ENCODE results near the gene EEF1A2. TPM values are rescaled to one million over a fixed set of nuclear protein-coding genes. Genes with fewer than 3 reads are reported as not detected.
A peak's percentile ranks its signal among the peaks of the same experiment; 100 is the strongest.
"Not testable (repeated sequence)": the region's sequence is repeated elsewhere in the genome, so short reads cannot be mapped to it uniquely, and the experiment has no call there.

The EEF1A2 gene
- total RNA-seq, 1 experiment from 2014 or later, result 359 TPM

- H3K36me3 Mint-ChIP-seq (ENCODE audit: insufficient read depth, unreplicated experiment), result peaks cover 22% of the 10 kb centered on the region
- intact Hi-C loops (cut with micrococcal nuclease; ENCODE audit: unreplicated experiment), result no loop called here
- no peak overlapping the region for H3K4me3 Mint-ChIP-seq (ENCODE audit: low read depth, unreplicated experiment)
- peaks cover 88% of the 10 kb centered on the region for H3K27me3 Mint-ChIP-seq (ENCODE audit: unreplicated experiment)
- H3K27ac Mint-ChIP-seq (ENCODE audit: unreplicated experiment), result no peak overlapping the region
- no peaks in the 10 kb centered on the region for H3K9me3 Mint-ChIP-seq (ENCODE audit: low read depth, unreplicated experiment)
- no TSS peak for BruUV-seq (replicated peaks)
- H3K4me1 Mint-ChIP-seq (ENCODE audit: low read depth, unreplicated experiment), result peaks cover 46% of the 10 kb centered on the region
- CTCF ChIA-PET, result no interaction called here
- DNase-seq, result no peak
- no peak for TF ChIP-seq CTCF (IDR thresholded peaks at IDR 0.05; ENCODE audit: unreplicated experiment)
Observed at GRCh38 chr20:63481503-63481902, 17.4 kb downstream of the EEF1A2 start.

GRCh38 chr20:63479695-63480419, 19.0 kb downstream of the EEF1A2 start:
- H3K36me3 Mint-ChIP-seq (ENCODE audit: insufficient read depth, unreplicated experiment); BruUV-seq (replicated peaks); H3K27ac Mint-ChIP-seq (ENCODE audit: unreplicated experiment); H3K9me3 Mint-ChIP-seq (ENCODE audit: low read depth, unreplicated experiment); intact Hi-C loops (cut with micrococcal nuclease; ENCODE audit: unreplicated experiment): not testable (repeated sequence)
- Mint-ChIP-seq H3K27me3 (ENCODE audit: unreplicated experiment) (peaks cover 100% of the 10 kb centered on the region), H3K4me3 (ENCODE audit: low read depth, unreplicated experiment) (peak overlapping the region; percentile 50), H3K4me1 (ENCODE audit: low read depth, unreplicated experiment) (peaks cover 46% of the 10 kb centered on the region)
- peak; percentile 49 for DNase-seq
- CTCF ChIA-PET, result interaction anchor here (1.2 kb wide), 1 partner anchor 16 kb away, joined by 3 read pairs; no protein-coding TSS in a partner anchor

GRCh38 chr20:63478346-63479302, 20.3 kb downstream of the EEF1A2 start:
- no peak for TF ChIP-seq CTCF (IDR thresholded peaks at IDR 0.05; ENCODE audit: unreplicated experiment)
- Mint-ChIP-seq H3K9me3 (ENCODE audit: low read depth, unreplicated experiment) (no peaks in the 10 kb centered on the region), H3K27me3 (ENCODE audit: unreplicated experiment) (peaks cover 100% of the 10 kb centered on the region), H3K27ac (ENCODE audit: unreplicated experiment) (no peak overlapping the region), H3K4me3 (ENCODE audit: low read depth, unreplicated experiment) (no peak overlapping the region), H3K4me1 (ENCODE audit: low read depth, unreplicated experiment) (peaks cover 43% of the 10 kb centered on the region), H3K36me3 (ENCODE audit: insufficient read depth, unreplicated experiment) (peaks cover 6% of the 10 kb centered on the region)
- intact Hi-C loops (cut with micrococcal nuclease; ENCODE audit: unreplicated experiment), result no loop called here
- no TSS peak for BruUV-seq (replicated peaks)
- DNase-seq, result no peak
- CTCF ChIA-PET, result interaction anchor here (0.6 kb wide), 1 partner anchor 607 kb away, joined by 5 read pairs; no protein-coding TSS in a partner anchor

- CTCF ChIA-PET, result interaction anchor here (0.6 kb wide), 1 partner anchor 24 kb away, joined by 3 read pairs; no protein-coding TSS in a partner anchor
- Mint-ChIP-seq H3K4me3 (ENCODE audit: low read depth, unreplicated experiment) (no peak overlapping the region), H3K9me3 (ENCODE audit: low read depth, unreplicated experiment) (no peaks in the 10 kb centered on the region), H3K27ac (ENCODE audit: unreplicated experiment) (no peak overlapping the region), H3K36me3 (ENCODE audit: insufficient read depth, unreplicated experiment) (peaks cover 6% of the 10 kb centered on the region), H3K27me3 (ENCODE audit: unreplicated experiment) (peaks cover 100% of the 10 kb centered on the region), H3K4me1 (ENCODE audit: low read depth, unreplicated experiment) (peaks cover 36% of the 10 kb centered on the region)
- intact Hi-C loops (cut with micrococcal nuclease; ENCODE audit: unreplicated experiment), result no loop called here
- no peak for TF ChIP-seq CTCF (IDR thresholded peaks at IDR 0.05; ENCODE audit: unreplicated experiment)
- DNase-seq, result no peak
- BruUV-seq (replicated peaks), result no TSS peak
Observed at GRCh38 chr20:63477944-63478343, 20.9 kb downstream of the EEF1A2 start.
